Stomach (tissue), 9 donors: ENCODE measurements around the gene MUSK. TPM values are rescaled to one million over a fixed set of nuclear protein-coding genes. Genes with fewer than 3 reads are reported as not detected.
A peak's percentile ranks its signal among the peaks of the same experiment; 100 is the strongest.

Experiments
- DNase-seq, 2 donors: peaks; one replicate each; pipeline versions ENCODE4 v3.0.0 to v3.0.0-alpha.2; 2013 to 2019
- H3K27ac ChIP-seq, 5 donors: fragments of 200-600 bp in 4 of 5; sonication (generic) in 4 of 5; one replicate each; pipeline ENCODE4 v1.5.1; 2013 to 2019; ENCODE audit warnings: mild to moderate bottlenecking in 1 of 5, moderate library complexity in 1 of 5
- H3K27me3 ChIP-seq, 3 donors: fragments of 200-600 bp; sonication (generic); one replicate each; pipeline ENCODE4 v1.5.1; 2017 to 2019; ENCODE audit warnings: mixed run types in 1 of 3
- H3K36me3 ChIP-seq, 4 donors: fragments of 200-600 bp; sonication (generic); 1 replicate in 3 of 4; 2 replicates in 1 of 4; pipeline ENCODE4 v1.5.1; 2016 to 2019
- H3K4me1 ChIP-seq, 4 donors: fragments of 200-600 bp; sonication (generic); one replicate each; pipeline ENCODE4 v1.5.1; 2016 to 2019
- H3K4me3 ChIP-seq, 4 donors: fragments of 200-600 bp; sonication (generic) in 3 of 4; one replicate each; pipeline ENCODE4 v1.5.1; 2016 to 2019; ENCODE audit warnings: mild to moderate bottlenecking in 1 of 4
- H3K9me3 ChIP-seq, 4 donors: fragments of 200-600 bp; sonication (generic); one replicate each; pipeline ENCODE4 v1.5.1; 2016 to 2019
- CTCF ChIP-seq, 7 experiments: fragments of 450-650 bp in 4 of 7; fragments of 200-600 bp in 3 of 7; sonication (generic) in 3 of 7; IDR thresholded peaks; one replicate each; pipeline ENCODE4 v1.5.1; 2016 to 2019; ENCODE audit warnings: antibody characterized with exemption in 7 of 7, control low read depth in 2 of 7, mild to moderate bottlenecking in 1 of 7
- EP300 ChIP-seq: sonication (generic); formaldehyde crosslinking; IDR thresholded peaks from one replicate; pipeline ENCODE4 v1.6.1; 2017; ENCODE audit warnings: antibody characterized with exemption
- POLR2A ChIP-seq, 4 donors: fragments of 450-650 bp; IDR thresholded peaks; one replicate each; pipeline ENCODE4 v1.6.1; 2016; ENCODE audit warnings: antibody characterized with exemption in 4 of 4, control low read depth in 2 of 4, mild to moderate bottlenecking in 1 of 4, moderate library complexity in 1 of 4
- POLR2AphosphoS5 ChIP-seq, 3 donors: sonication (generic); formaldehyde crosslinking; IDR thresholded peaks; one replicate each; pipeline ENCODE4 v1.6.1; 2016; ENCODE audit warnings: antibody characterized with exemption in 3 of 3
- WGBS, 5 donors: extraction: QIAGEN DNeasy Blood & Tissue Kit in 3 of 5; methylation state at CpG; one replicate each; pipeline versions ENCODE4 v1.1.5 to v1.1.7; 2013 to 2018; 5-methylcytosine and 5-hydroxymethylcytosine counted together
- intact Hi-C: fragments of 100-400 bp; cut with DNase I; formaldehyde crosslinking; loops from one replicate; pipeline ENCODE4 v1.15.1; 2023; ENCODE audit warnings: low total_unique reads
- polyA plus RNA-seq, 3 donors: library from polyadenylated mRNA; stranded (reverse); fragments of 200-250 nt; gene quantifications; one replicate each; pipeline ENCODE4 v1.2.3, GENCODE V29; 2013
- total RNA-seq, 5 donors: library from RNA; depleted of rRNA; stranded (reverse); fragments of >200 nt; gene quantifications; one replicate each; pipeline versions ENCODE4 v1.1.0 to v1.2.3, GENCODE V29; 2014 to 2016
- donor health status: healthy with polysubstance abuse.
- donor health status: Bipolar disorder and iron deficiency.
- donor health status: healthy.

Gene MUSK
- total and polyA plus RNA-seq, 8 donors = 0.23 to 20.4 (median 3.0) TPM

DNA sequence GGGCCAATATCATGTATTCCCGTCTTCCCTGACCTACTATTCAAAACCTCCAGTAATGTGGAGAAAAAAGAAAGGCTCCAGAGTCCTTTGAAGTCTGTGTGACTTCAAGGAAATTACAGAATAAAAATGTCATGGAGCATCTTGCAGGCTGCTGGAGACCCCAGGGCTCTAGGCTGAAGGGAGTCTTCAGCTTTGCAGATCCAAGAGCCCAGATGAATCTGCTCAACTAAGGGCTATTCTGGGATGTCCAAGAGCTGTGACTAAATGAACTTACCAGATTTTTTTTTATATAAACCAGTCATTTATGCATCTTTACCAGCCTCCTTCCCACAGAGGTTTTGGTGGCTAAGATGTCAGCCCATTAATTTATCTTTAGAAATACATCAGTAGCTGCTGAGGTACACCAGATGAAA is 167.3 kb downstream of the MUSK start:
- no peaks in the 10 kb centered on the region for H3K36me3 ChIP-seq
- no peaks in the 10 kb centered on the region for H3K9me3 ChIP-seq
- no peaks in the 10 kb centered on the region for H3K4me1 ChIP-seq
- no peak overlapping the region for H3K4me3 ChIP-seq
- TF ChIP-seq POLR2A (IDR thresholded peaks at IDR 0.05) (no peak), CTCF (IDR thresholded peaks at IDR 0.05) (no peak), POLR2AphosphoS5 (IDR thresholded peaks at IDR 0.05) (no peak), EP300 (no peak)
- intact Hi-C loops = no loop called here
- 76 to 93% (median 89%) methylated on average over 1 of the region's 1 CpG for WGBS, 5 donors
- H3K27me3 ChIP-seq = no peaks in the 10 kb centered on the region
- no peak for DNase-seq
- no peak overlapping the region for H3K27ac ChIP-seq

- H3K4me1 ChIP-seq = no peaks in the 10 kb centered on the region
- TF ChIP-seq POLR2A (IDR thresholded peaks at IDR 0.05) (no peak), CTCF (IDR thresholded peaks at IDR 0.05) (no peak), POLR2AphosphoS5 (IDR thresholded peaks at IDR 0.05) (no peak), EP300 (no peak)
- 78 to 96% (median 86%) methylated on average over 2 of the region's 2 CpGs for WGBS, 5 donors
- no peak overlapping the region for H3K4me3 ChIP-seq
- H3K36me3 ChIP-seq = no peaks in the 10 kb centered on the region
- no peaks in the 10 kb centered on the region for H3K9me3 ChIP-seq
- DNase-seq = no peak
- no peaks in the 10 kb centered on the region for H3K27me3 ChIP-seq
- H3K27ac ChIP-seq = no peak overlapping the region
- intact Hi-C loops = no loop called here
Observed at GRCh38 chr9:110837401-110838005, 168.9 kb downstream of the MUSK start.

GRCh38 chr9:110842169-110842568 is 173.6 kb downstream of the MUSK start:
- Histone ChIP-seq H3K9me3 (no peaks in the 10 kb centered on the region), H3K4me3 (no peak overlapping the region), H3K4me1 (no peaks in the 10 kb centered on the region), H3K27ac (no peak overlapping the region), H3K27me3 (no peaks in the 10 kb centered on the region), H3K36me3 (no peaks in the 10 kb centered on the region)
- TF ChIP-seq POLR2A (IDR thresholded peaks at IDR 0.05) = no peak
- peak in 3 of 7 experiments; percentile 10 to 25 (median 13) for TF ChIP-seq CTCF (IDR thresholded peaks at IDR 0.05)
- no peak for TF ChIP-seq POLR2AphosphoS5 (IDR thresholded peaks at IDR 0.05)
- intact Hi-C loops = no loop called here
- 60 to 85% (median 67%) methylated on average over 9 of the region's 9 CpGs for WGBS, 5 donors
- DNase-seq = peak in 1 of 2 donors; percentile 24

DNA sequence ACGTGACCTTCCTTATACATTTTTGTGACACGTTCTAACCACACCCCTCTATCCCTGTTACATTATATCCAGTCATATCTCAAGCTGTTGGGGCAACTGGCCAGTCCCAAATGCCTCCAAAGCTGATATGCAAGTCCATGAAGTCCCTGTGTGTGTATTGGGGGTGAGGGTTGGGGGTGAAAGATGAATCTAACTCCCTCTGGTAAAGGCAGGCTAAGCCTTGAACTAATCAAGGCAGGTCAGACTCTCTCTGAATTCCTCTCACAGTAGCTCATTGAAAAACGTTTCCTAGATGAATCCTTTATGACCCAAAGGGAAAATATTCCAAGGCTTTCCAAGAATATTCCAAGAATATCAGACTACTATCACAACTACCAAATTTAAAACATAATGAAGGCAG is 174.4 kb downstream of the MUSK start:
- Histone ChIP-seq H3K27me3 (no peaks in the 10 kb centered on the region), H3K36me3 (no peaks in the 10 kb centered on the region), H3K4me1 (no peaks in the 10 kb centered on the region), H3K9me3 (no peaks in the 10 kb centered on the region), H3K4me3 (no peak overlapping the region), H3K27ac (no peak overlapping the region)
- WGBS, 5 donors = 39 to 53% (median 41%) methylated on average over 3 of the region's 3 CpGs
- no peak for TF ChIP-seq POLR2AphosphoS5 (IDR thresholded peaks at IDR 0.05)
- TF ChIP-seq CTCF (IDR thresholded peaks at IDR 0.05) = no peak
- TF ChIP-seq EP300 = no peak
- no peak for TF ChIP-seq POLR2A (IDR thresholded peaks at IDR 0.05)
- intact Hi-C loops = no loop called here
- DNase-seq = no peak
